ENCODE results near the gene CPNE4.

GRCh38 chr3:131538968-131539367 lies 495.8 kb downstream of the CPNE4 start:
- TF ChIP-seq CTCF (IDR thresholded peaks at IDR 0.05; ENCODE audit: low read length) (no peak), EZH2 (optimal IDR thresholded peaks at IDR 0.05; ENCODE audit: low read depth, low read length) (no peak)
